Suppressor macrophage treated with lipopolysaccharide for 4 hours (primary cell): ENCODE results near the gene ZBTB46.
"Not testable (repeated sequence)": the region's sequence is repeated elsewhere in the genome, so short reads cannot be mapped to it uniquely, and the experiment has no call there.

Source experiments
- DNase-seq: peaks from one replicate; pipeline ENCODE4 v3.0.0-alpha.2; 2020

The ZBTB46 gene

GRCh38 chr20:63732118-63733095 lies 98.7 kb downstream of the ZBTB46 start:
- DNase-seq, result no peak

GRCh38 chr20:63731410-63731809 lies 99.7 kb downstream of the ZBTB46 start:
- DNase-seq, result no peak

GRCh38 chr20:63730189-63730733 lies 100.8 kb downstream of the ZBTB46 start:
- DNase-seq, result not testable (repeated sequence)

GRCh38 chr20:63722967-63723622 lies 108.0 kb downstream of the ZBTB46 start:
- not testable (repeated sequence) for DNase-seq

GRCh38 chr20:63718996-63719395 lies 112.1 kb downstream of the ZBTB46 start:
- no peak for DNase-seq

- no peak for DNase-seq
Measured at GRCh38 chr20:63714858-63715257, 116.2 kb downstream of the ZBTB46 start.

GRCh38 chr20:63712191-63712590 lies 118.9 kb downstream of the ZBTB46 start:
- DNase-seq, result no peak

GRCh38 chr20:63711085-63711645 lies 119.9 kb downstream of the ZBTB46 start:
- DNase-seq, result no peak

- no peak for DNase-seq
Measured at GRCh38 chr20:63709149-63709527, 121.9 kb downstream of the ZBTB46 start.

GRCh38 chr20:63708301-63709148 lies 122.5 kb downstream of the ZBTB46 start:
- no peak for DNase-seq

GRCh38 chr20:63707558-63708300 lies 123.3 kb downstream of the ZBTB46 start, which contains the start of the genes ARFRP1 and ZGPAT:
ARFRP1 (minus strand) TSS chr20:63707976; CDS start chr20:63707091, 885 bp downstream.
ZGPAT (plus strand) TSS chr20:63708039; CDS start chr20:63708581, 542 bp downstream.
- DNase-seq, result peak; percentile 96

- peak; percentile 79 for DNase-seq
Measured at GRCh38 chr20:63706852-63707557, 124.1 kb downstream of the ZBTB46 start.

- DNase-seq, result no peak
Measured at GRCh38 chr20:63706027-63706695, 124.9 kb downstream of the ZBTB46 start.

- DNase-seq, result no peak
Measured at GRCh38 chr20:63705232-63706026, 125.6 kb downstream of the ZBTB46 start.

GRCh38 chr20:63704749-63705117 lies 126.3 kb downstream of the ZBTB46 start:
- DNase-seq, result no peak

GRCh38 chr20:63703976-63704748 lies 126.9 kb downstream of the ZBTB46 start:
- no peak for DNase-seq

GRCh38 chr20:63703471-63703975 lies 127.5 kb downstream of the ZBTB46 start:
- no peak for DNase-seq

GRCh38 chr20:63702751-63703470 lies 128.2 kb downstream of the ZBTB46 start:
- DNase-seq, result no peak
